Heart right ventricle (tissue), 16 donors: ENCODE measurements around the gene CD59. TPM values are rescaled to one million over a fixed set of nuclear protein-coding genes. Genes with fewer than 3 reads are reported as not detected.
A peak's percentile ranks its signal among the peaks of the same experiment; 100 is the strongest.

Source experiments
- ATAC-seq, 8 donors: fragments of 200-7000 bp; cut with Tn5 transposase; one replicate each; pipeline ENCODE4 v1.9.1; 2020; ENCODE audit warnings: mild to moderate bottlenecking in 8 of 8, moderate library complexity in 8 of 8, moderate number of reproducible peaks in 1 of 8
- DNase-seq, 2 donors: peaks; one replicate each; pipeline ENCODE4 v3.0.0-alpha.2; 2020
- H3K27ac ChIP-seq, 10 donors: fragments of 200-600 bp; sonication (generic) in 2 of 10; one replicate each; pipeline versions ENCODE4 v1.5.0 to v1.8.0; 2020 to 2022; ENCODE audit warnings: mild to moderate bottlenecking in 3 of 10
- H3K27me3 ChIP-seq, 7 donors: fragments of 200-600 bp; one replicate each; pipeline ENCODE4 v1.8.0; 2021 to 2022; ENCODE audit warnings: mild to moderate bottlenecking in 2 of 7
- H3K36me3 ChIP-seq, 9 donors: fragments of 200-600 bp; sonication (generic) in 1 of 9; one replicate each; pipeline versions ENCODE4 v1.5.0 to v1.8.0; 2020 to 2022; ENCODE audit warnings: mild to moderate bottlenecking in 2 of 9
- H3K4me1 ChIP-seq, 9 donors: fragments of 200-600 bp; sonication (generic) in 1 of 9; one replicate each; pipeline versions ENCODE4 v1.5.0 to v1.8.0; 2020 to 2022; ENCODE audit warnings: mild to moderate bottlenecking in 4 of 9
- H3K4me3 ChIP-seq, 10 donors: fragments of 200-600 bp; sonication (generic) in 2 of 10; one replicate each; pipeline versions ENCODE4 v1.5.0 to v1.8.0; 2020 to 2022; ENCODE audit warnings: mild to moderate bottlenecking in 7 of 10, moderate library complexity in 2 of 10
- H3K9me3 ChIP-seq, 11 donors: fragments of 200-600 bp in 10 of 11; sonication (generic) in 2 of 11; one replicate each; pipeline versions ENCODE4 v1.5.0 to v1.8.0; 2013 to 2022; ENCODE audit warnings: mild to moderate bottlenecking in 2 of 11, control low read depth in 1 of 11, moderate library complexity in 1 of 11
- CTCF ChIP-seq, 9 donors: fragments of 200-600 bp; sonication (generic) in 2 of 9; IDR thresholded peaks; one replicate each; pipeline versions ENCODE4 v1.5.0 to v1.8.0; 2021 to 2022; ENCODE audit warnings: antibody characterized with exemption in 9 of 9, mild to moderate bottlenecking in 5 of 9, moderate library complexity in 1 of 9
- WGBS, 2 donors: extraction: QIAGEN DNeasy Blood & Tissue Kit; methylation state at CpG; one replicate each; pipeline ENCODE4 v1.1.7; 2013; ENCODE audit warnings: inconsistent platforms in 1 of 2; 5-methylcytosine and 5-hydroxymethylcytosine counted together
- intact Hi-C, 10 donors: fragments of 100-400 bp; cut with DNase I; formaldehyde crosslinking; loops; one replicate each; pipeline versions ENCODE4 v1.11.1 to v1.14.2; 2022
- polyA plus RNA-seq, 2 donors: library from polyadenylated mRNA; stranded (reverse); fragments of 200-250 nt; gene quantifications; one replicate each; pipeline ENCODE4 v1.2.3, GENCODE V29; 2013
- total RNA-seq, 10 donors: library from RNA; stranded (reverse); fragmentation: NEBNext Ultra II Directional in 3 of 10; extraction: Animal tissue kit (Norgen Biotek cat#: 25700) in 3 of 10; gene quantifications; one replicate each; pipeline versions ENCODE4 v1.2.1 to v1.2.4, GENCODE V29; 2021 to 2023
- donor health status: Arrhythmogenic right ventricular cardiomyopathy.
- donor health status: ischemic (EF 13 %, LVEDD 7.1; RV severe dilation, severe dysfunction).
- donor health status: healthy with polysubstance abuse.
- donor health status: DM: no; HTN: yes; CAD: no.
- donor health status: DM: no; HTN: no; CAD: no.
- donor health status: ischemic (EF 25% LVEDD 6.9; RV normal size, moderate dysfunction).
- donor health status: ischemic (EF 25% LVEDD 5.7; RV mildly dilated, moderate dysfunction).
- donor health status: healthy.
- donor health status: DM: yes; HTN: yes; CAD: no.
- donor health status: Ischemic cardiomyopathy.
- donor health status: ischemic (EF 35%, LVEDD 5.7; RV mildly dilated, moderate dysfunction).
- donor health status: nonischemic (EF 11% LVEDD 7.7; RV severe dilation, severe dysfunction).
- donor health status: DM: yes; HTN: yes; CAD: no.
- donor health status: PGD.
- donor health status: ischemic (EF 29% LVEDD 5.4; RV normal size, mild dysfunction).
- donor health status: nonischemic (EF 23%, LVEDD 6.1; RV moderate dilation, normal function).

Gene CD59
- total and polyA plus RNA-seq, 12 donors, result 120 to 1,261 (median 753) TPM

GRCh38 chr11:33778675-33779074, 42.5 kb upstream of the CD59 start:
- Histone ChIP-seq H3K27me3 (peaks cover 0 to 14% (median 0%) of the 10 kb centered on the region in 7 donors), H3K27ac (peak overlapping the region in 1 of 10 donors; percentile 14), H3K36me3 (no peaks in the 10 kb centered on the region), H3K4me1 (peaks cover 0 to 47% (median 26%) of the 10 kb centered on the region in 9 donors), H3K4me3 (no peak overlapping the region), H3K9me3 (no peaks in the 10 kb centered on the region)
- 37 to 47% methylated on average over 5 of the region's 5 CpGs for WGBS, 2 donors
- intact Hi-C loops, result no loop called here
- TF ChIP-seq CTCF (IDR thresholded peaks at IDR 0.05), result no peak
- no peak for ATAC-seq
- DNase-seq, result no peak

DNA sequence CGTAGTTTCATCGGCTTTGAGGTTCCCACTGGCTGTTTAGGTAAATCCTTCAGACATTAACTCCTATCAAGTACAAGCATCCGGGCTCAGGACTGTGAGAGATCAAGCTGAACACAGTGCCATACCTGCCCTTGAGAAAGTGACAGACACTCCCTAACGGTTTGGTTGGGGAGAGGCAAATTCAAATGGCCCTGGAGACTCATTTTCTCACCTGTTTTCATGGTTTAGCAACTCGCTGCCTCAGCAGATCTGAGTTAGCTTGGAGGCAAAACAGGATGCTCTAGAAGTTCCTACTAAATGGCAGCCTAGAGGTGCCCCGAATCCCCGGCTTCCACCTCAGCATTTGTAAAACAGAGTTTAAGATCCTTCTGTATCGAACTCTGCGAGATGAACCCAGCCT, 41.7 kb upstream of the CD59 start:
- ATAC-seq (no peak), DNase-seq (no peak)
- peaks cover 0 to 14% (median 0%) of the 10 kb centered on the region in 7 donors for H3K27me3 ChIP-seq
- no peak for TF ChIP-seq CTCF (IDR thresholded peaks at IDR 0.05)
- intact Hi-C loops, result no loop called here
- 82 to 84% methylated on average over 9 of the region's 9 CpGs for WGBS, 2 donors
- H3K4me1 ChIP-seq, result peaks cover 0 to 55% (median 33%) of the 10 kb centered on the region in 9 donors
- H3K4me3 ChIP-seq, result no peak overlapping the region
- no peak overlapping the region for H3K27ac ChIP-seq
- H3K9me3 ChIP-seq, result no peaks in the 10 kb centered on the region
- H3K36me3 ChIP-seq, result no peaks in the 10 kb centered on the region

- WGBS, 2 donors, result 48 to 59% methylated on average over 1 of the region's 1 CpG
- H3K36me3 ChIP-seq, result no peaks in the 10 kb centered on the region
- intact Hi-C loops, result no loop called here
- no peak for TF ChIP-seq CTCF (IDR thresholded peaks at IDR 0.05)
- no peak overlapping the region for H3K27ac ChIP-seq
- no peak overlapping the region for H3K4me3 ChIP-seq
- H3K4me1 ChIP-seq, result peaks cover 0 to 72% (median 45%) of the 10 kb centered on the region in 9 donors
- ATAC-seq (no peak), DNase-seq (no peak)
- peaks cover 0 to 14% (median 0%) of the 10 kb centered on the region in 7 donors for H3K27me3 ChIP-seq
- H3K9me3 ChIP-seq, result no peaks in the 10 kb centered on the region
Observed at GRCh38 chr11:33775832-33776470, 39.7 kb upstream of the CD59 start.

- TF ChIP-seq CTCF (IDR thresholded peaks at IDR 0.05), result no peak
- no peaks in the 10 kb centered on the region for H3K9me3 ChIP-seq
- peak overlapping the region in 1 of 10 donors; percentile 91 for H3K27ac ChIP-seq
- H3K4me1 ChIP-seq, result peaks cover 0 to 73% (median 45%) of the 10 kb centered on the region in 9 donors
- peaks cover 0 to 14% (median 0%) of the 10 kb centered on the region in 7 donors for H3K27me3 ChIP-seq
- peak overlapping the region in 2 of 10 donors; percentile 89 to 97 for H3K4me3 ChIP-seq
- 77 to 92% methylated on average over 7 of the region's 7 CpGs for WGBS, 2 donors
- ATAC-seq (no peak), DNase-seq (no peak)
- intact Hi-C loops, result no loop called here
- peaks cover 0 to 4% (median 0%) of the 10 kb centered on the region in 9 donors for H3K36me3 ChIP-seq
Observed at GRCh38 chr11:33775467-33775807, 39.2 kb upstream of the CD59 start.
